BLaER1 (cell line): ENCODE results near the gene RPL23.

Source experiments
- H3K27ac ChIP-seq: shearing (Covaris generic); formaldehyde crosslinking; 2 replicates; pipeline ENCODE4 v1.8.1; 2022
- H3K27me3 ChIP-seq: shearing (Covaris generic); formaldehyde crosslinking; 2 replicates; pipeline ENCODE4 v1.8.1; 2022
- H3K36me3 ChIP-seq: shearing (Covaris generic); formaldehyde crosslinking; 2 replicates; pipeline ENCODE4 v1.8.1; 2022
- H3K4me1 ChIP-seq: shearing (Covaris generic); formaldehyde crosslinking; 2 replicates; pipeline ENCODE4 v1.8.1; 2022
- H3K4me2 ChIP-seq: shearing (Covaris generic); formaldehyde crosslinking; 2 replicates; pipeline ENCODE4 v1.8.1; 2022
- H3K4me3 ChIP-seq: shearing (Covaris generic); formaldehyde crosslinking; 2 replicates; pipeline ENCODE4 v1.8.1; 2022
- H3K9ac ChIP-seq: shearing (Covaris generic); formaldehyde crosslinking; 2 replicates; pipeline ENCODE4 v1.8.1; 2022
- H3K9me3 ChIP-seq: shearing (Covaris generic); formaldehyde crosslinking; 2 replicates; pipeline ENCODE4 v1.8.1; 2022
- H4K20me1 ChIP-seq: shearing (Covaris generic); formaldehyde crosslinking; 2 replicates; pipeline ENCODE4 v1.8.1; 2022
- Cebpa-rat ChIP-seq: shearing (Covaris generic); IDR thresholded peaks from 2 replicates; pipeline ENCODE4 v1.8.1; 2022

The RPL23 gene

GRCh38 chr17:38851434-38851833 is 2.1 kb downstream of the RPL23 start:
- peak overlapping the region; percentile 88 for H3K4me3 ChIP-seq
- H3K9me3 ChIP-seq = no peaks in the 10 kb centered on the region
- no peaks in the 10 kb centered on the region for H3K27me3 ChIP-seq
- H3K4me2 ChIP-seq = peak overlapping the region; percentile 93
- H3K36me3 ChIP-seq = peaks cover 66% of the 10 kb centered on the region
- TF ChIP-seq Cebpa-rat = no peak
- peak overlapping the region; percentile 97; the same call in 1 of the 2 replicates for H3K27ac ChIP-seq
- H3K4me1 ChIP-seq = peaks cover 40% of the 10 kb centered on the region
- peak overlapping the region; percentile 98 for H3K9ac ChIP-seq
- peaks cover 69% of the 10 kb centered on the region for H4K20me1 ChIP-seq

- peak overlapping the region; percentile 88 for H3K4me3 ChIP-seq
- peaks cover 79% of the 10 kb centered on the region for H4K20me1 ChIP-seq
- H3K27ac ChIP-seq = no peak overlapping the region
- no peaks in the 10 kb centered on the region for H3K9me3 ChIP-seq
- peaks cover 40% of the 10 kb centered on the region for H3K4me1 ChIP-seq
- no peaks in the 10 kb centered on the region for H3K27me3 ChIP-seq
- TF ChIP-seq Cebpa-rat = no peak
- peak overlapping the region; percentile 98; the same call in 1 of the 2 replicates for H3K9ac ChIP-seq
- peaks cover 71% of the 10 kb centered on the region for H3K36me3 ChIP-seq
- H3K4me2 ChIP-seq = peak overlapping the region; percentile 93
Observed at GRCh38 chr17:38850374-38850773, 3.1 kb downstream of the RPL23 start.

GRCh38 chr17:38848939-38849605 is 4.4 kb downstream of the RPL23 start:
- H3K36me3 ChIP-seq = peaks cover 71% of the 10 kb centered on the region
- no peaks in the 10 kb centered on the region for H3K9me3 ChIP-seq
- no peak overlapping the region for H3K27ac ChIP-seq
- 0 out of 2 replicates have a peak overlapping the region, but pooled peaks have one; percentile 22 for H3K4me2 ChIP-seq
- no peak overlapping the region for H3K4me3 ChIP-seq
- peaks cover 30% of the 10 kb centered on the region for H3K4me1 ChIP-seq
- peaks cover 84% of the 10 kb centered on the region for H4K20me1 ChIP-seq
- no peaks in the 10 kb centered on the region for H3K27me3 ChIP-seq
- TF ChIP-seq Cebpa-rat = no peak
- no peak overlapping the region for H3K9ac ChIP-seq

GRCh38 chr17:38848557-38848891 is 5.0 kb downstream of the RPL23 start:
- H3K36me3 ChIP-seq = peaks cover 71% of the 10 kb centered on the region
- no peak overlapping the region for H3K9ac ChIP-seq
- H3K4me3 ChIP-seq = no peak overlapping the region
- no peak overlapping the region for H3K27ac ChIP-seq
- H3K4me1 ChIP-seq = peaks cover 30% of the 10 kb centered on the region
- no peaks in the 10 kb centered on the region for H3K27me3 ChIP-seq
- TF ChIP-seq Cebpa-rat = no peak
- no peaks in the 10 kb centered on the region for H3K9me3 ChIP-seq
- H4K20me1 ChIP-seq = peaks cover 84% of the 10 kb centered on the region
- no peak overlapping the region for H3K4me2 ChIP-seq

GRCh38 chr17:38844261-38844757 is 9.2 kb downstream of the RPL23 start:
- no peak overlapping the region for H3K4me2 ChIP-seq
- no peak for TF ChIP-seq Cebpa-rat
- no peak overlapping the region for H3K4me3 ChIP-seq
- H3K9me3 ChIP-seq = no peaks in the 10 kb centered on the region
- H3K4me1 ChIP-seq = peaks cover 2% of the 10 kb centered on the region; the same call in 1 of the 2 replicates
- no peak overlapping the region for H3K9ac ChIP-seq
- H3K27me3 ChIP-seq = peaks cover 11% of the 10 kb centered on the region
- H3K36me3 ChIP-seq = peaks cover 34% of the 10 kb centered on the region
- H3K27ac ChIP-seq = no peak overlapping the region
- H4K20me1 ChIP-seq = peaks cover 44% of the 10 kb centered on the region

- H3K4me1 ChIP-seq = peaks cover 21% of the 10 kb centered on the region
- H3K9ac ChIP-seq = peak overlapping the region; percentile 87
- H3K9me3 ChIP-seq = no peaks in the 10 kb centered on the region
- peak overlapping the region; percentile 85 for H3K4me2 ChIP-seq
- peak overlapping the region; percentile 85 for H3K4me3 ChIP-seq
- H3K27me3 ChIP-seq = no peaks in the 10 kb centered on the region
- H4K20me1 ChIP-seq = peaks cover 37% of the 10 kb centered on the region
- no peak for TF ChIP-seq Cebpa-rat
- H3K36me3 ChIP-seq = peaks cover 20% of the 10 kb centered on the region
- H3K27ac ChIP-seq = peak overlapping the region; percentile 94
Observed at GRCh38 chr17:38825762-38826247, 27.7 kb downstream of the RPL23 start.

GRCh38 chr17:38824899-38825761 is 28.4 kb downstream of the RPL23 start, which contains the start of gene CWC25:
CWC25 (minus strand) TSS chr17:38825321; CDS start chr17:38825183, 138 bp downstream.
- H3K4me1 ChIP-seq = peaks cover 21% of the 10 kb centered on the region
- no peak for TF ChIP-seq Cebpa-rat

GRCh38 chr17:38815576-38816193 is 37.8 kb downstream of the RPL23 start:
- Histone ChIP-seq H3K4me1 (no peaks in the 10 kb centered on the region), H3K9ac (no peak overlapping the region), H3K36me3 (peaks cover 100% of the 10 kb centered on the region), H3K9me3 (no peaks in the 10 kb centered on the region), H4K20me1 (peaks cover 50% of the 10 kb centered on the region), H3K27ac (no peak overlapping the region), H3K27me3 (no peaks in the 10 kb centered on the region), H3K4me3 (no peak overlapping the region), H3K4me2 (no peak overlapping the region)
- TF ChIP-seq Cebpa-rat = no peak

More at GRCh38 chr17:38824899-38825761, 28.4 kb downstream of the RPL23 start, which contains the start of gene CWC25:
- peaks cover 43% of the 10 kb centered on the region for H4K20me1 ChIP-seq
- H3K27ac ChIP-seq = peak within 1 kb of the TSS; percentile 94
- H3K9ac ChIP-seq = peak within 1 kb of the TSS; percentile 87
- no peaks in the 10 kb centered on the region for H3K9me3 ChIP-seq
- H3K4me2 ChIP-seq = peak within 1 kb of the TSS; percentile 96
- peak within 1 kb of the TSS; percentile 85 for H3K4me3 ChIP-seq
- H3K36me3 ChIP-seq = peaks cover 27% of the 10 kb centered on the region
- no peaks in the 10 kb centered on the region for H3K27me3 ChIP-seq

- Histone ChIP-seq H3K9me3 (no peaks in the 10 kb centered on the region), H3K36me3 (peaks cover 99% of the 10 kb centered on the region), H3K4me3 (no peak overlapping the region), H3K4me2 (no peak overlapping the region), H3K9ac (no peak overlapping the region), H3K27me3 (no peaks in the 10 kb centered on the region), H4K20me1 (no peaks in the 10 kb centered on the region), H3K27ac (no peak overlapping the region), H3K4me1 (peaks cover 20% of the 10 kb centered on the region)
- no peak for TF ChIP-seq Cebpa-rat
Observed at GRCh38 chr17:38809828-38810227, 43.7 kb downstream of the RPL23 start.
